ENCODE results near the gene FUOM. TPM values are rescaled to one million over a fixed set of nuclear protein-coding genes. Genes with fewer than 3 reads are reported as not detected.

Gene FUOM
- total RNA-seq, 4 donors from 2014 or later = 7.9 to 12.2 (median 10.5) TPM

DNA sequence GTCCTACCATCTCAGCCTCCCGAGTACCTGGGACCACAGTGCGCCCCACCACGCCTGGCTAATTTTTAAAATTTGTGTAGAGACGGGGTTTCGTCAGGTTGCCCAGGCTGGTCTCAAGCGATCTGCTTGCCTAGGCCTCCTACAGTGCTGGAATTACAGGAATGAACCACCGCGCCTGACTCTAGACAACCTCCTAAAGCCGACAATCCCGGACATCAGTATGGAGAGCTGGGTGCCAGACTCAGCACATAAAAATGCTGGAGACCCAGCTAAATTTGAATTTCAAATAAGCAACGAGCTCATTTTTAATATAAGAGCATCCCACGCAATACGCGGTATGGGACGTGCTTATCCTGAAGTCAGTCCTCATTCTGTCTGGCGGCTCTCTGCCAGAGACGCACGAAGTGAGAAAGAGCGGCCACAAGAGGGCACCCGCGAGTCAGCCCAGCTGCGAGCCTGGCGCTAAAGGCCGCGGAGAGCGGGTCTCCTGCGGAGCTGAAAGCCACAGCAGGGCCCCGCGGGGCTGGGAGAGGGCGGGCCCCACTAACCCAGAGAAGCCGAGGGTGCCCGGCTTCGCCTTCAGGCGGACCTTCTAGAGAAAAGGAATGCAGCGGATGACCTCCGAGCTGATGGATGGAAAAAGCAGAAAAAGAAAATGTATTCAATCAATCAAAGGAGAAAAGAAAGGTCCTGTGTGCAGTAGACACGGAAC lies 28.2 kb downstream of the FUOM start:
- no peaks in the 10 kb centered on the region for H3K36me3 ChIP-seq
- TF ChIP-seq, protein P1, sequence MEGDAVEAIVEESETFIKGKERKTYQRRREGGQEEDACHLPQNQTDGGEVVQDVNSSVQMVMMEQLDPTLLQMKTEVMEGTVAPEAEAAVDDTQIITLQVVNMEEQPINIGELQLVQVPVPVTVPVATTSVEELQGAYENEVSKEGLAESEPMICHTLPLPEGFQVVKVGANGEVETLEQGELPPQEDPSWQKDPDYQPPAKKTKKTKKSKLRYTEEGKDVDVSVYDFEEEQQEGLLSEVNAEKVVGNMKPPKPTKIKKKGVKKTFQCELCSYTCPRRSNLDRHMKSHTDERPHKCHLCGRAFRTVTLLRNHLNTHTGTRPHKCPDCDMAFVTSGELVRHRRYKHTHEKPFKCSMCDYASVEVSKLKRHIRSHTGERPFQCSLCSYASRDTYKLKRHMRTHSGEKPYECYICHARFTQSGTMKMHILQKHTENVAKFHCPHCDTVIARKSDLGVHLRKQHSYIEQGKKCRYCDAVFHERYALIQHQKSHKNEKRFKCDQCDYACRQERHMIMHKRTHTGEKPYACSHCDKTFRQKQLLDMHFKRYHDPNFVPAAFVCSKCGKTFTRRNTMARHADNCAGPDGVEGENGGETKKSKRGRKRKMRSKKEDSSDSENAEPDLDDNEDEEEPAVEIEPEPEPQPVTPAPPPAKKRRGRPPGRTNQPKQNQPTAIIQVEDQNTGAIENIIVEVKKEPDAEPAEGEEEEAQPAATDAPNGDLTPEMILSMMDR (IDR thresholded peaks at IDR 0.05) = peak in 2 of 3 experiments; percentile 76 to 92
- TF ChIP-seq EP300 (IDR thresholded peaks at IDR 0.05) (no peak), POLR2AphosphoS5 (IDR thresholded peaks at IDR 0.05) (peak; percentile 37 to 58), POLR2A (IDR thresholded peaks at IDR 0.05; ENCODE audit: low read depth) (no peak)
- no peaks in the 10 kb centered on the region for H3K9me3 ChIP-seq
- no peak for DNase-seq (ENCODE audit: extremely low spot score)
- peaks cover 21 to 35% (median 29%) of the 10 kb centered on the region in 4 donors for H3K4me1 ChIP-seq
- 12% methylated on average over 33 of the region's 37 CpGs for WGBS
- H3K4me3 ChIP-seq = peak overlapping the region; percentile 24 to 51 (median 44)
- peaks cover 9 to 82% (median 54%) of the 10 kb centered on the region in 4 donors for H3K27me3 ChIP-seq
- intact Hi-C loops (cut with DNase I) = loop anchor here (5.0 to 10.0 kb wide), 3 partner anchors 43 to 193 kb away; partner anchors contain the start of gene ECHS1
- no peak overlapping the region for H3K27ac ChIP-seq (replicated peaks in 1 of 4)

DNA sequence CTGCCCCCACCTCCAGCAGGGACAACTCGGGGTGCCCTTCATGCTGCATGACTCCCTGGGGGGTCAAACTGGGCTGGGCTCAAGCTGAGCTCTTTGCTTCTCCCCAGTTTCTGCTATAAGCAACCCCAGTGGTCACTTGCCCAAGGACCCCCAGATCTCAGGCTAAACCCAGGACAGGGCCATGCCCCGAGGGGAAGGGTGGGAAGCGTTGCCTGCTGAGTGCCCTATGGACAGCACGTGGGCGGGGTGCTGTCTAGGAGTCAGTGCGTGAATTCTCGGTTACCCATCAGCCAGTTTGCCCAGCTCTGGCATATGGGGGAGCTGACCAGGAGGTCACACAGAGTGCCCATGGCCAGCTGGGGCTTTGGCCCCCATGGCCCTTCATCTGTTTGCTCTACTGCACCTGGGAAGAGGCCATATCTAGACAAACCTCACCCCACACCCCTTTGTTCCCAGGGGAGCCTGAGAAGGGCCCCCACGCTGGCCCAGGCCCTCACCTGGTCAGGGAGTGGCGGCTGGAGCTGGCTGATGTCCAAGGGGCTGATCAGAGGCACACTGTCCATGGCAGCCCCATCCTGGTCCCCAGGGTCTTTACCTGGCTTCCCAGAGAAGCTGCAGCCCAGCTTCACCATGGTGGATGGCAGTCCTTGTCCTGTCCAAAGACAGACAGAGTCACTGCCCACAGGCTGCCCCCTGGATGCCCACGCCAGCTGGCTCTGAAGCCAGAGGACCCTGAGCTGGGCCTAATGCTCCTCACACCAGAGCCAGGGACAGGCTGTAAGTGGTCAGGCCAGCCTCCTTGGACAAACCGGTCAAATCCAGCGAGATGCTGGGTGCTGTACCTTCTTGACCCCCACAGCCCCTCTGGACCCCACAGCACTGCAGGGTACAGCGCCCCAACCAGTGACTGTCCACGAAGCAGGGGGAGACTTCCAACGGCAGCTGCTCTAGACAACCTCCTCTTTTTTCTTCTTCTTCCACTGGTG lies 29.2 kb downstream of the FUOM start:
- H3K27ac ChIP-seq (replicated peaks in 1 of 4) = no peak overlapping the region
- 84% methylated on average over 10 of the region's 15 CpGs for WGBS
- DNase-seq (ENCODE audit: extremely low spot score) = no peak
- H3K4me3 ChIP-seq = no peak overlapping the region
- H3K4me1 ChIP-seq = peaks cover 22 to 40% (median 34%) of the 10 kb centered on the region in 4 donors
- no peaks in the 10 kb centered on the region for H3K9me3 ChIP-seq
- no peaks in the 10 kb centered on the region for H3K36me3 ChIP-seq
- intact Hi-C loops (cut with DNase I) = loop anchor here (5.0 kb wide), 2 partner anchors 44 to 194 kb away; partner anchors contain the start of gene ECHS1
- TF ChIP-seq POLR2AphosphoS5 (IDR thresholded peaks at IDR 0.05) (no peak), POLR2A (IDR thresholded peaks at IDR 0.05; ENCODE audit: low read depth) (no peak), EP300 (IDR thresholded peaks at IDR 0.05) (no peak)
- TF ChIP-seq, protein P1 (IDR thresholded peaks at IDR 0.05) = no peak
- peaks cover 9 to 88% (median 51%) of the 10 kb centered on the region in 4 donors for H3K27me3 ChIP-seq

DNA sequence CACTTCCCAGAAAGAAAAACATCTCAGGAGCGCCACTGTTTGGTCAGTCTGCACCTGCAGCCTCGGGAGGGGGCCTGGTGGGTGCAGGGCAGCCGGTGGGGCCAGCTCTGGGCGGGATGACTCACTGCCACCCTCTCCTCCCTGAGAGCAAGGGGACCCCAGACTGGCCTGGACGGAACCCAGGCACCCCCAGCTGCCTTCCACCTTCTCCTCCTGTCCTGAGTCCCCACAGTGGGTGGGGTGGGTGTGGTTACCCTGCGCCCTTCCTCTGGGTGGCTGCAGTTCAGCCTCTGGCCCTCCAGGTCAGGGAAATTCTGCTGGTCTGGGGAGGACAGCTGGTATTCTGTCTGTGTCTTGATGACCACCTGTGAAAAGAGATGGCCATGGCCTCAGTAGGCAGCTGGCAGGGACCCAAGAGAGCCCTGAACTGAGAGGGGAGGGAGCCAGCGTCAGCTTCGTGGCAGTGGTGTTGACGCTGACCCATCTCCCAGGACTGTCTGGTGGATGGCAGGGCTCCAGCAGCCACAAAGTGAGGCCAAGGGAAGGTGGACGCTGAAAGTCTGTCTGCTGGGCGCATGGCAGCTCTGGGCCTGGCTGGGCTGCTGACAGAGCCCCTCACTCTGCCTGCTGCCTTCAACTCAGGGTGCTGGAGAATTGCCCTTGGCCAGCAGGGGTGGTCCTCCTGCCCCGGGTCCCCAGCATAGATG lies 30.0 kb downstream of the FUOM start:
- DNase-seq (ENCODE audit: extremely low spot score) = no peak
- peaks cover 9 to 85% (median 51%) of the 10 kb centered on the region in 4 donors for H3K27me3 ChIP-seq
- no peaks in the 10 kb centered on the region for H3K36me3 ChIP-seq
- H3K9me3 ChIP-seq = no peaks in the 10 kb centered on the region
- WGBS = 36% methylated on average over 10 of the region's 12 CpGs
- H3K4me1 ChIP-seq = peaks cover 22 to 40% (median 34%) of the 10 kb centered on the region in 4 donors
- intact Hi-C loops (cut with DNase I) = loop anchor here (5.0 kb wide), 2 partner anchors 44 to 194 kb away; partner anchors contain the start of gene ECHS1
- H3K27ac ChIP-seq (replicated peaks in 1 of 4) = no peak overlapping the region
- TF ChIP-seq, protein P1 (IDR thresholded peaks at IDR 0.05) = no peak
- TF ChIP-seq POLR2A (IDR thresholded peaks at IDR 0.05; ENCODE audit: low read depth) (no peak), POLR2AphosphoS5 (IDR thresholded peaks at IDR 0.05) (no peak), EP300 (IDR thresholded peaks at IDR 0.05) (no peak)
- H3K4me3 ChIP-seq = no peak overlapping the region

All from esophagus muscularis mucosa (tissue), 4 donors.